GM21515 (cell line): ENCODE measurements around the gene GTPBP3.
A peak's percentile ranks its signal among the peaks of the same experiment; 100 is the strongest.

Source experiments
- ATAC-seq: cut with Tn5 transposase; IDR thresholded peaks from one replicate; pipeline ENCODE4 v1.9.1; 2021; ENCODE audit not compliant: unreplicated experiment

GTPBP3 gene

DNA sequence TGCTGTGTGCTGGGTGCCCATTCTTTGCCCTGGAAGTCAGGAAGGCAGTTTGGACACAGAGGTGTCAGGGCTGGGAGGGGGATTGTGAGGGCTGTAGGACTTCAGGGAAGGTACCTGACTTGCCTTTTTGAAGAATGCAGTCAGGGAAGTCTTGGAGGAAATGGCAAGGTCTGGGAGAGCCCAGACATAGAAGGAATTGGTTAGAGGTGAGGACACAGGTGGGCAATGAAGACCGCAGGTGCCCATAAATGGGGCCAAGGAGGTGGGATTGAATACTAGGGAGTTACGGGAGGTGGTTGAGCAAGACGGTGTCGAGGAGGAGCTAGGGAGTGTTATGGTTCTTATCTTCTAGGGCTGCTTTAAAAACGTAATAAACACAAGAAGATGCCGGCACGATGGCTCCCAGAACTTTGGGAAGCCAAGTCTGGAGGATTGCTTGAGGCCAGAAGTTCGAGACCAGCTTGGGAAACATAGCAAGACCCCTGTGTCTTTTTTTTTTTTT is 29.4 kb upstream of the GTPBP3 start:
- ATAC-seq: no peak

DNA sequence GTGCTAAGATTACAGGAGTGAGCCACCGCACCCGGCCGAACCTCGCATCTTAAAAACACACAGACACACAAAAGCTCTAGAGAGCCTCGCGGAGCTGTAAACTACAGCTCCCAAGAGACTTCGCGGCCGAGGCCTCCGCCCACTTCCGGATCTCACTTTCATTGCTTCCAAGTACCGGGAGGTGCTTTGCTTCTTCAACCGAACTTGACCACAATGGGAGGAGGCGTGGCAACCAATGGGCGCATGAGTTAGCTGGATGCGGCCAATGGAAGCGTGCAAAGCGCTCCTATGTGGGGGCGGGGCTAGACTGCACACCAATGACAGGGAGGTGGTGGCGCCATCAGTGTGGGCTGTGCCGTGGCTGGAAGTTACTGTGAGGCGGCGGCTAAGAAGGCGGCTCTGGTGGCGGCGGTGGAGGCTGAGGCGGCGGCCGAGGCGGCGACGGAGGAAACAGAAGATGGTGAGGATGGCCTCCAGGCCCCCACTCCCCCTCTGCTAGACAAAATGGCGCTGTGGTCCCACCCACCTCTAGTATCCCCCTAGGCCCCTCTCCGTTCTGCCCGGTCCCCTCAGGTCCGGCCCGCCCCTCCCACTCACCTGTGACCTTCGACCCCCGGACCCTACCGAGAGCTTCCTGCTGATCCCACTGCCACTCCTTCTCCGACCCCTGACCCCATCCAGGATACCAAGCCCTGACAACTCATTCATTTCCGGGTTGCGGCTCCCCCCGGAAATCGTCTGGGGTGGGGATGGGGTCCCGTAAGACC is 28.0 kb upstream of the GTPBP3 start, which contains the start of gene DDA1:
Gene DDA1, plus strand, starts transcription at position 366 of the 767 bp plus-strand sequence. Its CDS starts 92 bp downstream, at position 458.
- peak; percentile 50 for ATAC-seq

DNA sequence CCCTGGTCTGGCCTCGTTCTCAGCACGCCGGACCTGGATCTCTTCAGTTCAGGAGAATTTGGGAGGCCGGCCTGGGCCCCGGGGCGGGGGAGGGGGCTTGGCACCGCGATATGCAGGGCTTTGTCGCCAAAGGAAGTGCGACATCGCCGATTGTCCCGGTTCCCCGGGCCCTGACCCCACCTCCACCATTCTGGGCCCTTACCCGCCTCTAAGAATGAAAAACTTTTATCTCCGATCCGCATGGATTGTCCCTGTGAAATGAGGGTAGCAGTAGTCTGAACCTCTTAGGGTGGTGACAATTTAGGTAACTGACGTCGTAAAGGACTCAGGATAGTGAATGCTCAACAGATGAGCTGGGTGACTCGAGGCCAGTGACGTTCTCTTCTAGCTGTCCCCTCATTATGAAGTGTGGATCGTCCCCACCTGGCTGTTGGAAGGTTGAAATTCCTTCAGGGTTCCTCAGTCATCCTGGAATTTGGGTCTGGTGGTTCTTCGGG is 27.3 kb upstream of the GTPBP3 start:
- no peak for ATAC-seq

DNA sequence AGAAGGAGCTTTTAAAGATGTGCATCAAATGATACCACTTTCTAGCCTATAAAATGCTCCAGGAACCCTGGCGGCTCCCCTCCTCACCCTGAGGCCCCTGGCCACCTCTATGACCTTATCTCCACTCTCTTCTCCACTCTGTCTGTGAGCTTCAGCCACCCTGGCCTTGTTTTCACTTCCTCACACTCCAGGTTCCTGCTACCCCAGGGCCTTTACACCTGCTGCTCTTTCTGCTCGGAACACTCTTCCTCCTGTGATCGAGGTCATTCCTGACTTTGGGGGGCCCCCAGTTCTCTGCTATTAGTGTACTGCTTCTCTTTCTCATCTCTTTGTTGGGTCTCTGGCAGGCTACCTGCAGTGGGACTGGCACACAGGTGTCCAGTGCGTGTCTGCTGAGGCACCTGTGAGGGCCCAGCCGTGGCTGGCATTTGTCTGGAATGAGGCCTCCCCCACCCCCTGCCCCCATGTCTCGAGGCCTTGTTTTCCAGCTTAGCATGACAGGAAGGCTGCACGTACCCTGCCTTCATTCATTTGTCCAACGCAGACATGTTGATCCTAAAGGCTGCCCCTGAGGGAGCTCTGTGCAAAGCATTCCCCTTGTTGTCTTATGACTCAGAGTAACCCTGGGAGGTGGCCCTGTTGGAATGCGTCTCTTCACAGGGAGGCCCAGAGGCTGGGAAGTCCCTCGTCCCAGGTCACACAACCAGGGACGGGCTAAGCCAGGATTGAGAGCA is 25.7 kb upstream of the GTPBP3 start:
- no peak for ATAC-seq

DNA sequence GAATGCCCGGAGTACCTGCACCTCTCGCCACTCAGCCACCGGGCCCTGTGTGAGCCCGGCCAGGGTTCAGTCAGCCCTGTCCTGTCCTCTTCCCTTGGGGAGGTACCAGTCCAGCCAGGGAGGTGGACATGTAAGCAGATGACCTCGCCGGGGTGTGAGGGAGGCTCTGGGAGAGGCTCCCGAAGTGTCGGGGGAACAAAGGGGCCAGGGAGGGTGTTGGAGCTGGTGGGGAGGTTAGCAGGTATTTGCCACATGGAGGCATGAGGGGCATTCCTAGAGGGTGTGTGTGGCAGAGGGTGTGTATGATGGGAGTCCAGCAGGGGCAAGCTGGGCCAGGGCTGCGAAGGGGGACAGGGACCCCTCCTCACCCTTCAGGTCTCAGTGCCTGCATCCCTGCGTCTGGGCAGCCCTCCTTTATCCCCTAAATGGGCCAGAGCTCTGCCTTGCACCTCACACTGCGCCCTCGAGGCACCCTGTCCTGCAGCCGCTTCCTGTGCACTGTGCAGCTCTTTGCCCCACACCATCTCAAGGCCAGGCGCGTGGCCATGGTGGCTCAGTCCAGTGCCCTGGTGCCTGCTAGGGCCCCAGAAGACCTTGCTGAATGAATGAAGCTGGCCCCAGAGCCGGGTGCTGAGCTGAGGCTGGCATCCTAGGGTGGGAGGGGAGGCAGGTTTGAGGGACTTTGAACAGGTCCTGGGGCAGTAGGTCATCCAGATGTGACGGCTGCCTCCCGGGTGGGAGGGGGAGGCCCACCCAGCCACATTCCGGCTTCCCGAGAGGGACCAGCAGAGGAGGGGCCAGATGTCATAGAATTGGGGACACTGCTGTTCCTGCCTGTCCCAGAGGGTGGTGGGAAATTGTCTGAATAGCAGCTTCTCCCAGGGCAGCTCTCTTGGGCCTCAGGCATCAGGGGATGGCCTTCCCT is 24.9 kb upstream of the GTPBP3 start:
- no peak for ATAC-seq

DNA sequence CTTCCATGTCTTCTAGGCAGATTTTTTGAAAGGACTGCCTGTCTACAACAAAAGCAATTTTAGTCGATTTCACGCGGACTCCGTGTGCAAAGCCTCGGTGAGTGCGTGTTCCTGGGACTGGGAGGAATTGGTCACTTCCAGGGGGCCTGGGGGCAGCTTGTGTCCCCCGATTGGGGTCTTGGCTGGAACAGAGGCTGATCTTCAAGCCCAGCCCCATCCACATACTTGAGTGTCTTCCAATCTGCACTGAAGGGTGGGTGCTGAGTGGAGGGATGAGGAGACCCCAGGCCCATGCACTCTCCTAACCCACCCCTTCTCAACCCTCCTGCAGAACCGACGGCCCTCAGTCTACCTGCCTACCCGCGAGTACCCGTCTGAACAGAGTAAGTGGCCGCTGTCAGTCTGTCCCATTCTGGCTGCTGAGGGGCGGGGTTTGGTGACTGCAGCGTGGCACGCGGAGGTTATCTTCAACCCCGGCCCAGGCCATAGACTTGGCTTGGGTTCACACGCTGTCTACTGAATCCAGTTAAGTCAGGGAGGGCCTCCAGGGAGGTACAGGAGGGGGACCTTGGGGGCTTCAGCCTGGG is 23.3 kb upstream of the GTPBP3 start:
- ATAC-seq: no peak

DNA sequence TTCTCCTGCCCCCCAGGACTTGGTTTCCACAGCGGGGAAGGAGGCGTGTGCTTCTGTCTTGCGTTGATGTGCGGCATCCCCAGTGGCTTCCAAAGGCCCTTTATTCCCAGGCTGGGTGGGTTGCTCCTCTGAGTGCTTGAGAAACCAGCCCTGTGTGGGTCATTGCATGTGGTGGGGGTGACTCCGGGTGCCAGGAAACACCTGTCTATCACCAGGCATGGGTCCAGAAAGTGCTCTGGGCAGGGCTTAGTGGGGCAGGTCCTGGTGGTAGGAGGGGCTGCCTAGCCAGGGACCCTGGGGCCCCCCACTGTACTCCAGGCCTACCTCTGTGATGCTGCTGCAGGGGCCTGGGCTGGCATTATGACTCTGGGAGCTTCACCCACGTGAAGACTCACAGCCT is 18.4 kb upstream of the GTPBP3 start:
- ATAC-seq: no peak

DNA sequence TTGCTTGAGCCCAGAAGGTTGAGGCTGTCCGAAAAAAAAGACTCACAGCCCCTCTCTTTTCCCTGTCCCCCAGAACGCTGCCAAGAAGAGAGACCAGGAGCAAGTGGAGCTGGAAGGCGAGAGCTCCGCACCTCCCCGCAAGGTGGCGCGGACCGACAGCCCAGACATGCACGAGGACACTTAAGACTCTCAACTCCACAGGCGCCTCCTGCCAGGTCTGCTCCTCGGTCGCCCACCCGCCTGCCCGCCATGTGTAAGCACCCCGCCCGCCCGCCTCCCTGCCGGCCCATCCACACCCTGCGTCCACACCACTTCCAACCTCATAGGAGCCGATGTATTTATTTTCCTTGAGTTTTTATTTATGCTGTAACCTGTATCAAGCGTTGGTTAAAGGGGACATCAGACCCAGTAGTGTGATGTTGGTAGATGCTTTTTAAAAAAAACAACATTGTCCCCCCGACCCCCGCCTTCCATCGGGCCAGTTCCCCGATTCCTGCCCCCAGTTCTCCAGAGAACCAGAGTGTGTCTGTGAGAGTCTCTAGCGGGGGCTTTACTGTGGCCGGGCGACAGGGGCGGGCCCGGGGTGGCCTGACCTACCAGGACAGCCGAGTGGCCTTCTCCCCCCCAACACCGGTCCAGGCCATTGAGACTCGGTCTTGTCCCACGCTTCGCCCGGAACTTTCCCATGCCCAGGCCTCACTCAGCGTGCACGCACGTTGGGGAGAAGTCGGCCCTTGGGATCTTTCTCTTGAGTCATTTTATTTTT is 17.7 kb upstream of the GTPBP3 start:
- no peak for ATAC-seq

DNA sequence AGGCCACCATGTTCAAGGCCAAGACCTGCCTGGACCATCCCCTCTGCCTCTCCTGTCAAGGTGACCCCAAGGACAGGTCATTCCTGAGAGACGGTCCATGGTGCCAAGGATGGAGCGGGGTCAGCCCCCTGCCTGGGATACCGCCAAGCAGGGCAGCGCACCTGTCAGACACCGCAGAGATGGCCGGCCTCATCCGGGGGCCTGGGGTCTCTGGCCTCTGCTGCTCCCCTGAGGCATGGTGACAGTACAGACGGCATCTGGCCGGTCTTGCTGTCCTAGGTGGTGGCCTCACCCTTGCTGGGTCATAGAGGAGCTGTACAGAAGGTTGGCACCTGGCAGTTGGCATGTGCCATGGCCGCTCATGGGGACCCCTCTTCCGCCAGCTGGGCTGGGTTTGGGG is 16.9 kb upstream of the GTPBP3 start:
- no peak for ATAC-seq

DNA sequence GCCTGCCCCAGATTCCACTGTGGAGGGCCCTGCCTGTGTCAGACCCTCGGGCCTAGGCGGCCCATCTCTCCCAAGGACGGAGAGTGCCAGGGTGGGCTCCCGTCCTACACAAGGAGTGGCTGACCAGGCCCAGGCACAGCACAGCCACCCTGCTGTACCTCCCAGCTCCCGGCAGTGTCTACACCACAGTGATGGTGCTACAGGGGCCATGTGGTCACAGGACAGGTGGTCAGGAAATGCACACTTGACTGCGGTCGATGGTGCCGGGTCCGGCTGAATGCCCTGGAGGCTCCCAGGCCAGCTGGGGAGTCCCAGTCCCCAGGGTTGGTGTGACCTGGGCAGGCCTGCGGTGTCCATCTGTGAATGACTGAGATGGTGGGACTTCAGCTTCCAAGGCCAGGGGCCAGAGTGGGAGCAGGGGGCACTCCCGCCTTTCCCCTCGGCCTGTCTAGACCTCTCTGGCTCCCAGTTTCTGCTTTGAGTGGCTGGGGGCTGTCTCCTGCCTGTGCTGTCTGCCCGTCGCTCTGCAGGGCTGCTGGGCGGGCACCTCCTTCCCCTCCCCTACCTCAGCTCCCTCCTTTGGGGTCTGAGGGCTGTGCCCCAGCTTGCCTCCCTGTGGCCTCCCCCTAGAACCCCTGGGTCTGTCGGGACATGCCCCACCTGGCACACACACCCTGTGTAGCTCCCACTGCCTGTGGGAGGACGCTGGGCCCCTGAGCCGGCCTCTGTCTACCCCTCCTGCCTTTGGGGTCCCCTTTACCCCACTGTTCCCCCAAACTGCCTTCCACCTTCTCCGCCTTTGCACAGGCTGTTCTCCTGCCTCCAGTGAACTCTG is 15.5 kb upstream of the GTPBP3 start:
- ATAC-seq: no peak

DNA sequence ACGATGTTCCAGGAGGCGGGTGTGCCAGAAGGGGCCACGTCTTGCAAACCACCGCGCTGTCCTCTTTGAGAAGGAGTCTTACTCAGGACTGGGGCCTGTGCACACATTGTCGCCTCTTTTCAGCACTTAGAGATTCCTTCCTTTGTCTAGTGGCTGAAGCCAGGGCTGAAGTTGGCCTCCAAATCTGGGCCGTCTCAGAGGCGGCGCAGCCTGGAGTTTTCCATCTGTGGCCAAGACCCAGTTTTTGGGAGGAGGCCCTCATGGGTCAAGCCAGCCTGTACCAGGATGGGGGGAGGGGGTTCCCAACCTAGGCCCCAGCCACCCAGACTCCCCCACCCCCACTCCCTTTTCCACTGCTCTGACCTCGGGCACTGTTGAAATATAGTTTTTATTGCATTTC is 14.5 kb upstream of the GTPBP3 start:
- ATAC-seq: no peak

DNA sequence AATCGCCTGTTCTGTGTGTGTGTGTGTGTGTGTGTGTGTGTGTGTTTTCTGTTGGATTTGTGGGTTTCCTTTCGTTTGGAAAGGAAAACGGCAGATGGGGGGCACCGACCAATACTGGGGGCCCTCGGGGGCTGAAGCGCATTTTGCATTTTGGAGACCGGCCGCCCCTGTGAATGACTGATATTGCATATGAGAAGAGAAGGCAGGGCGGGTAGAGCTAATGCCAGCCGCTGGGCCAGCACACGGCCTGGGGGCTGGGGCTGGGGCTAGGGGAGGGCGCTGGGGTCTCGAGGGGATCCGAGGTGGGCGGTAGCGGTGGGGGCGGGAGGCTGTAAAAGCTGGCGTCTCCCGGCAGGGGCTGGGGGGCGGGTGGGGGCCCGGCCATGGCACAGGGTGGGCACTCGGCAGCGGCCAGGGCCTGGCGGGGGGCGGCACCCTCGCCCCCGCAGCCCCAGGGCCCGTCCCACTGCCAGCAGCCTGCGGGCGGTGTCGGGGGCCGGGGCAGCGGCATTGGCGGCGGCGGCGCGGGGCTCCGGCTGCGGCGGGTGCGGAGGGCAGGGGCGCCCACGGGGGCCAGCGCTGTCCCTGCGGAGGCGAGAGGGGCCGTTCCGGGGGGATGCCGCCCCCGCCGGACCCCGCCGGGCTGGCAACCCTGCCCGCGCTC is 13.9 kb upstream of the GTPBP3 start:
- ATAC-seq: no peak

DNA sequence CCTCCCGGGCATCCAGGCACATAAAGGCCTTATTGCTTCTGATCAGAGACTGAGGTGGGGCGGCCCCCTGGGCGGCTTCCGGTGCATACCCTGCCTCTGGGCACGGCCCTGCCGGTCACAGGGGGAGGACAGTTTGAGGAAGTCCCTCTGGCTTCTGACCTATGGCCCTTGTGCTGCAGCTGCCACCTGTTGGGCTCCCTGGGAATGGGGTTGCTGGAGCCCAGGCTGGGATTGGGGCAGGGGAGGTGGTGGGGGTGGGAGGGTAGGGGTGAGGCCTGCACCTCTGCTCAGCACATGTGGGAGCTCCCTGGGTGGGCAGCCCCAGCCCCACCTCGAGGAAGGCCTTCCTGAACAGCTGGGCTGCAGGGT is 13.4 kb upstream of the GTPBP3 start:
- no peak for ATAC-seq

DNA sequence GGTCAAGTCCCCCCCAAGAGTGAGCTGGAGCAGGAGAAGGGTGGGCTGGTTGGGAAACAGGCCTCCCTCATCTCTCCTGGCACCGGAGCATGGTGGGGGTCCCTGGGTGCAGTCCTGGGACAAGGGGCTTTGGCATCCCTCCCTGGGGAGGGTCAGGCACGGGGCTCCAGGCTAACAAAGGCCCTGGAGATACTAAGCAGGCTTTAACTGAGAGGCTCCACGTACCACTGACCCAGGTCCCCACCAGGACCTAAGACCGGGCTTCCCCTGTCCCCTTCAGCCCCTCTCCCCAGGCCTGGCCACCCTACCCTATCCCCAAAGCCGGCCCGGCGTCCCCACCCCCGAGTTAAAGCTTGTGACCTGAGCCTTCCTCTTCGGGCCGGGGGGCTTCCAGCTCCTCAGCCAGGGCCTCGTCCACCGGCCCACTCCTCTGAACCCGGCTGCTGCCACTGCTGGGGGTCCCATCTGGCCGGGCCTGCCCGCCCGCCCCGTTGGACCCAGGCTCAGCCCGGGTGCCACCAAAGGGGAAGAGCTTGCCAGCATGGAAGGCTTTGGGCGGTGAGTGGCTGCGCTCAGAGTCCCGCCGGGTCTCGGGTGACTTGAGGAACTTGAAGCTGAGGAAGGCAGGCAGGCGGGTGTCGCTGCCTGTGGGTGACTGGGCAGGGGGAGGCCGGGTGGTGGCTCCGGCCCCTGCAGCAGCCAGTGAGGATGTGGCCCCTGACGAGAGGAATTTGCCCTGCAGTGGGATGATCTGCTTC is 12.8 kb upstream of the GTPBP3 start:
- no peak for ATAC-seq

DNA sequence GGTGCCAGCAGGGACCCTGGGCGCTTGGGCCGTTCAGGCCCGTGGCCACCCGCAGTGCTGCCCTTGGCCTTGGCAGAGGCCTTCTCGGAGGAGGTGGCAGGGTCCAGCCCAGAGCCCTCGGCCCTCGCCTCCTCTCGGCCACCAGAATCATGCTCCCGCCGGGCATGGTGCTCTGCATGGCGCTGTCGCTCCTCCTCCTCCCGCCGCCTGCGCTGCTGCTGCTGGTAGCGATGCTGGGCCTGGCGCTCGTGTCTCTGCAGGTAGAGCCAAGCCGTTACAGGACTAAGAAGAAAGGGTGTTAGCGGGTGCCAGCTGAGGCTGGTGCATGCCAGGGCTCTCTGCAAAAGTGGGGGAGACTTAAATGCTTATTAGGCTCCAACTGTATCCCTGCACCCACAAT is 12.2 kb upstream of the GTPBP3 start:
- ATAC-seq: no peak

DNA sequence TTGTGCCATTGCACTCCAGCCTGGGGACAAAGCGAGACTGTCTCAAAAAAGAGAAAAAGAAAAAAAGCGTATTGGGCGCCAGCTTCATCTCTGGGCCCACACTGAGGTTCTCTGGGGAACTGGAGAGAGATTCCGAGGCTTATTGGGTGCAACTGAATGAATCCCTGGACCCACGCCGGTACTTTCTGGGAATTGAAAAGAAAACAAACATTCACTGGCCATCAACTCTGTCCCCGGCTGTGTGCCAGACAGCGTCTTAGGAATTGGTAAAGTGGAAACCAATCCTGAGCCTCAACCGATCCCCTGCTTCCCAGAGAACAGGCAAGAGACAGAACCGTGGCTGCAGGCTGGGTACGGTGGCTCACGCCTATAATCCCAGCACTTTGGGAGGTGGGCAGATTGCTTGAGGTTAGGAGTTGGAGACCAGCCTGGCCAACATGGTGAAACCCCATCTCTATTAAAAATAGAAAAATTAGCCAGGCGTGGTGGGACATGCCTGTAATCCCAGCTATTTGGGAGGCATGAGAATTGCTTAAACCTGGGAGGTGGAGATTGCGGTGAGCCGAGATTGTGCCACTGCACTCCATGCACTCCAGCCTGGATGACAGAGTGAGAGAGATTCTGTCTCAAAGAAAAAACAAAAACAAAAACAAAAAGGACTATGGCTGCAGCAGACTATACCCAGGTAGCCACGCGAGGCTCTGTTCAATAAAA is 11.3 kb upstream of the GTPBP3 start:
- no peak for ATAC-seq

DNA sequence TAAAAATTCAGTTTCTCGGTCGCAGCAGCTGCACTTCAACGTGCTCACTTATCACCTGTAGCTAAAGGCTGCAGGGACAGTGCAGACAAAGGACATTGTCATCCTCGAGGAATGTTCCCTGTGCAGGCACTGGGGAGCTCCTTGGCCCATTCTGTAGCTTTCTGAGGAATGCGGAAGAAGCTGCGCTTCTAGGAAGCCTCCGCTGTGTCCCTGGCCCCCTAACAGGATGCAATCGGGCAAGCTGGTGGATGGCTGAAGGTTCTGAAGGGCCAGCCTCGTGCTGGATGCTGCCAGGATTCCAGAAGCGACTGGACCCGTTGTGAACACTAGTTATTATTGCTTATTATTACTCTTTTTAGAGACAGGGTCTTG is 10.8 kb upstream of the GTPBP3 start:
- no peak for ATAC-seq
